NCI-H1417 treated with DMSO at 0.1 percent for 48 hours (cell line): Measurements from ENCODE around the gene SCAMP1.
A peak's percentile ranks its signal among the peaks of the same experiment; 100 is the strongest.
"Not testable (repeated sequence)": the region's sequence is repeated elsewhere in the genome, so short reads cannot be mapped to it uniquely, and the experiment has no call there.

Experiments
- DNase-seq: peaks from one replicate; lab custom pipeline; 2025; lab: John Stamatoyannopoulos, UW

SCAMP1 gene

DNA sequence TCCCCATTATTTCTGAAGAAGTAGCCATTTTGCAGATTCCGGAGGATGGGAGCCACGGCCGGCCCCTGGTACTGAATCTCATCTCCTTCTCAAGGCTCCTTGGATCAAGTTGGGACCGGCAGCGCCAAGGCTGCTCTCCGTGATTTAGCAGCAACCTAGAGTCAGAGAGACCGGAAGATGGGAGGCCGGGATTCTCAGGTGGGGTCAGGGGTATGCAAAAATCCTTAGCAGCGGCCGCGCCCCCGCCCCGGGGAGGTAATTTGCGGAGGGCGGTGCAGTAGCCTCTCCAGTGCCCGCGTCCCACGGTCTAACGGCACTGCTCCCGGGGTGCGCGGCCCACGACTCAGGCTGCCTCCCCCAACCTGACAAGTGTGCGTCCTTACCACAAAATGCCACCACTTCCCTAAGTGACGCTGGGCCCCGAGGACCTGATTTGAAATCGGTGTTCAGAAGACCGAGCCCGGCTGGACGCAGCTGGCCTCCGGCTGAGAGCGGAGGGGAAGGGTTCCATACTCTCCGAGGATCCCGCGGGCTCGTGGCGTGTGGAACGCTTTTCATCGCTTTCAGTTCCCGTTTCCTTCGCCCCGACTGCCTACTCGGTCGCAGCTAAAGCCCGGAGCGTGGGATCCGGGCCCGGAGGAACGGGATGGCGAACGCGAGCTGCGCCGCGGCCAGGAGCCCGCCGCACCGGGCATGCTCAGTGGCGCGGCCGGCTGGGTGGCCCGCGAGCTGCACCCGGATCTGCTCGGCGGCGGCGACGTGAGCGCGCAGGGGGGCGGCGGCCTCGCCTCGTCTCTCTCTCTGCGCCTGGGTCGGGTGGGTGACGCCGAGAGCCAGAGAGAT is at the start of gene SCAMP1:
Gene SCAMP1, plus strand, starts transcription at position 787 of the 843 bp plus-strand sequence. Its CDS starts 55 bp downstream, at position 842.
- no peak for DNase-seq

GRCh38 chr5:78317515-78317914 is 42.9 kb upstream of the SCAMP1 start:
- DNase-seq, result no peak

DNA sequence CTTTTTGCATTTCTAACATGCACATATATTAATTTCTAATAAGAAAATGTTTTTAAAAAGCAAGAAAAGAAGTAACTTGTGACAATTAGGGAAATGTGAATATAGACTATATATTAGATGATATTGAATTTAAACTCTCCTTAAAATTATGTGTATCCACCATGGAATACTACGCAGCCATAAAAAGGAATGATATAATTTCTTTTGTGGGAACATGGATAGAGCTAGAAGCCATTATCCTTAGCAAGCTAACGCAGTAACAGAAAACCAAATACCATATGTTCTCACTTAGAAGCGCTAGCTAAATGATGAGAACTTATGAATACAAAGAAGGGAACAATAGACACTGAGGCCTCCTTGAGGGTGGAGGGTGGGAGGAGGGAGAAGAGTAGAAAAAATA is 42.1 kb upstream of the SCAMP1 start:
- DNase-seq, result no peak

DNA sequence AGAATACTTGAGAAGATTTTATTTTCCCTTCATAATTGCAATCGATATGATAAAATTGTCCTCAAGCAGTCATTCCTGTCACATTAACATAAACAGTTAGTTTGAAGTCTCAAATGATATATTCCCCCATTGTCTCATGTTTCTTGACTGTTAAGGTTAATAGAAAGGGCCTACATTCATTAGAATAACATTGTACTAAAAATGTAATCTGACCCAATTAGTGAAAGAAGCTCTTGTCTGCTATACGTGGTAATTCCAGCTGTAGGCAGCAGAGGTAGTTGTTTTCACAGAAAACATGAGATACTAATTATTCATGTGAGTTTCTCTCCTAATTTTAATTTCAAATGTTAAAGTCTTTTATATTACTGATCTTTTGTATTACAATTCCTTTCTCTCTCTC is 40.0 kb upstream of the SCAMP1 start:
- no peak for DNase-seq

- no peak for DNase-seq
Observed at GRCh38 chr5:78323241-78323640, 37.2 kb upstream of the SCAMP1 start.

- DNase-seq, result no peak
Observed at GRCh38 chr5:78326930-78327329, 33.5 kb upstream of the SCAMP1 start.

- no peak for DNase-seq
Observed at GRCh38 chr5:78327761-78328510, 32.5 kb upstream of the SCAMP1 start.

DNA sequence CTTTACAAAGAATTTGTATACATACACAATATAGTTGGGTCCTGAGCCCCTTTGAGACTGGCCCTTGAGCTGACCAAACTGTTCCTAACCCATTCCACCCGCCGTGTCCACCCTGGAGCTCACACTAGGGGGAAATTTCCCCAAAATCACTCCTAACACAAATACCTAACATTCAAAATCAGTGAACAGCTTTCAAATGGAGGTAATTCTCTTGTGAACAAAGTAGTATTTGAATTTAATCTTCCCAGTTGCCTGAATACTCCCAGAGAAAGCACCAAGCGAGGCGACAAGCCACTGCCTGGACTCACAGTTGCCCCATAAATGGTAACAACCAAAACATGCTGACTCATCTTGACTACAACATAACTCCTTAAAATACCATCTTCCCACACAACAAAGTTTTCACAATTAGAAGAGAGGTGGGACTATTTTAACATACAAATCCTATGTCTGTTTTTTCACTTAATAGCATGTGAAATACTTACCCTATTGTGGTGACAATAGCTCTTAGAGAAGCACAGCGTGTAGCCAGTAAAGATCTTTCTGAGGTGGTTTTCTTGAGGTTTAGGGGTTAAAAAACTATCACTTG is 31.7 kb upstream of the SCAMP1 start:
- no peak for DNase-seq

GRCh38 chr5:78331523-78332080 is 28.8 kb upstream of the SCAMP1 start:
- DNase-seq, result no peak

DNA sequence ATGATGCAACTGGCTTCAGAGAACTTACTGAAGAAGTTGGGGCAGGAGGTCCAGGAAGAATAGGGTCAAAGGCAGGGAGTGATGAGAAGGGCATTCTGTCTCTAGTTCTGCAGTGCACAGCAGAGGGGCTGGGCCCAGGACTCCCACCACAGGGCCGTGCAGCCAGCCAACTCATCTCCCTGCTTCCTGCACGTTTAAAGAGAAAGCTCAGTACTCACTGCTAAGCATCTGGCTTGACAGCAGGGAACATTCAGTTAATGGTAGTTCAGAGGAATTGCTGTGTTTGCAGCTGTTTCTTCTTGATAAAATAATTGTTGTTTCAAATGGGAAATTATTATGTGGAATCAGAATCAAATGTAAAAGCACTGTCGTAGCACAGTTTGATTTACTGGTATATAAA is 25.6 kb upstream of the SCAMP1 start:
- no peak for DNase-seq

- no peak for DNase-seq
Observed at GRCh38 chr5:78335976-78336375, 24.4 kb upstream of the SCAMP1 start.

DNA sequence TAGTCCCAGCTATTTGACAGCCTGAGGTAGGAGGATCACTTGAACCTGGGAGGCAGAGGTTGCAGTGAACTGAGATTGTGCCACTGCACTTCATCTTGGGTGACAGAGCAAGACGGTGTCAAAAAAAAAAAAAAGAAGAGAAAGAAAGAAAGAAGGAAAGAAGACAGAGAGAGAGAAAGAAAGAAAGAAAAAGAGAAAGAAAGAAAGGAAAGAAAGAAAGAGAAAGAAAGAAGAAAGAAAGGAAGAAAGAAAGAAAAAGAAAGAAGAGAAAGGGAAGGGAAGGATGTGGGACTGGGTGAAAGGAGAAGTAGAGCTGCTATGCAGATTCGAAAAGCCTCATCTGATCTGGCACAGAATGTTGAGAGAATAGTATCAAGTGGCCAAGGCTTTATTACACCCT is 23.7 kb upstream of the SCAMP1 start:
- DNase-seq, result no peak

DNA sequence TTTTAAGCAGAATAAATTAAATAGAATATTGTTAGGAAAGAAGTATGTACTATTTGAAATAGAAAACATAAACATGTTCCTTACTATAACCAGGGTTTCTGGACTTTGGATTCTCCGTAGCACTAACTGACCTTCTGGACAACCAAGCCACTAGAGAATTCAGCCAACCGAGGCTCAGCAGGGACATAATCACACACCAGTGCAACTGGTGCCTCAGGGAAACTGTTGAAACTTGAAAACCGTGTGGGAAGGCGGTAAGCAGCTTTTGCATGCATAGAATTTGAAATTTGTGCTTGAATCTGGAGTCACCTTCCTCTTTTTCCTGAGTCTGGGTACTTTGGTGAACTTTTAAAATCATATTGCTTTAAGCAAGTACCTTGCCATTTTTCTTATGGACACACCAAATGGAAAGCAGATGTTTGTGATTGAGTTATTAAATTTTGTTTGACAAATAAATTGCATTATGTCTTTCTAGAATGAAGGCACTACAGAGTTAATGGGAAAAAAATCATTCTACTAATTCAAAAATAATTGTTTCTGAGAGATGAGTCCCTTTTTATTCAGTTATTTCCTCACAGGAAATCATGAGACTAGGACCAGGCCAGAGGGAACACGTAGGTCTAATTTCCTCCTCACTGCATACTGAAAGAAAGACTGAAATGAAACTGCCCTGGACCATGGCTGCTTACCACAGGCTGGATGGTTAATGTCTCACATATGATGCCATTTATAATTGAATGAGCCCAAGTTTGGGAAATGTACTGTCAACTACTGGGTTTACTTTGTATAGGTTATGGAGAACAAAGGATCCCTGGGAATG is 20.6 kb upstream of the SCAMP1 start:
- no peak for DNase-seq

- DNase-seq, result no peak
Observed at GRCh38 chr5:78341440-78341839, 19.0 kb upstream of the SCAMP1 start.

DNA sequence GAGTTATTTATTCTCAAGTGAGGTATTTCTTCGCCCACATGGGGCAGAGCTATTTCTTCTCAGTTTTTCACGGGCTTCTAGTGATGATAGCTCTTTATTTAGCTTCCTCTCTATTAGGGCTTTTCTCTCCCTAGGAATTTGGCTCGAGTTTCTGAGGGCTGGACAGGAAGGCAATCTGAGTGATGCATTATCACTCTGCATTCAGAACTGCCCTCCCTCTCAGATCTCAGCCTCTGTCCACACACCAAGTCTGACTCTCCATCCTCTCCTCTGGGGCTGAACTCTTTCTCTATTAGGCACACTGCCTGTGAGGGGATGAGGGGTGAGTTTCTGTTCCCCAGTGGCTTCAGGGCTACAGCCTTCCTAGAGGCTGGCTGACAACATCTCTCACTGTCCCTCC is 14.9 kb upstream of the SCAMP1 start:
- DNase-seq, result no peak

DNA sequence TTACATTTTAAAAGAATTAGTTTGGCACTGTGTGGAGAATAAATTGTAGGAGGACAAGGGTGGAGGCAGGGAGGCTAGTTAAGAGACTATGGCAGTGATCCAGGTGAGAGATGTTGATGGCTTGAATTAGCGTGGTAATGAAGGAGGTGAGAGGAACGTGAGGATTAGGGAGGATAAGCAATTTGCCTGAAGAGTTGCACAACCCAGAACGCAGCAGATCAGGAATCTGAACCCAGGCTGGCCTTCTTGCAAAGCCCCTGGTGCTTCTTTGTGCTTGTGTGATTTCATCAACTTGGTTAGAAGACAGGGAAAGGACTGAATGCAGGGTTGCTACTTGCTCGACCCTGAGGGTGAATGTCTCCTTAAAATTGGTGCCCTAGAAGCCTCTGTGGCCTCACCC is 6.9 kb upstream of the SCAMP1 start:
- no peak for DNase-seq

- no peak for DNase-seq
Observed at GRCh38 chr5:78354066-78354670, 6.2 kb upstream of the SCAMP1 start.

GRCh38 chr5:78355561-78355960 is 4.9 kb upstream of the SCAMP1 start:
- no peak for DNase-seq

DNA sequence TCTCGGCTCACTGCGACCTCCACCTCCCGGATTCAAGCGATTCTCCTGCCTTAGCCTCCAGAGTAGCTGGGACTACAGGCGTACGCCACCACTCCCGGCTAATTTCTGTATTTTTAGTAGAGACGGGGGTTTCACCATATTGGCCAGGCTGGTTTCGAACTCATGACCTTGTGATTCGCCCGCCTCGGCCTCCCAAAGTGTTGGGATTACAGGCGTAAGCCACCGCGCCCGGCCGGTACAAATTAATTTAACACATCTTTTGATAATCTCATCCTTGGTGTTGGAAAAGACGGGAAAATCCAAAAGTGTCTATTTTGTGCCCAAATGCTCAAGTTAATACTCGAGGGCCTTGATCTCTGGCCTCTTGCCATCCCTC is 974 bp upstream of the SCAMP1 start:
- not testable (repeated sequence) for DNase-seq

GRCh38 chr5:78360674-78360923 is 182 bp downstream of the SCAMP1 start:
- no peak for DNase-seq

- peak; percentile 28 for DNase-seq
Observed at GRCh38 chr5:78360924-78361630, 660 bp downstream of the SCAMP1 start.
